GM18951 (cell line): ENCODE results near the gene RET.
"Not testable (repeated sequence)": the region's sequence is repeated elsewhere in the genome, so short reads cannot be mapped to it uniquely, and the experiment has no call there.

Experiments used
- POLR2A ChIP-seq: IDR thresholded peaks from 4 replicates; pipeline ENCODE4 v1.6.1; 2011; ENCODE audit warnings: mild to moderate bottlenecking; ENCODE audit not compliant: insufficient read length, insufficient read depth; ENCODE audit errors: extremely low read depth
- in situ Hi-C: fragments of 300-500 bp; cut with MboI; formaldehyde crosslinking; loops from one replicate; pipeline ENCODE4 v1.12.0; 2022; ENCODE audit warnings: low sequenced_read_pairs, mixed read lengths, inconsistent platforms; ENCODE audit not compliant: unreplicated experiment

RET gene

GRCh38 chr10:43082746-43083145 lies 5.9 kb downstream of the RET start:
- in situ Hi-C loops: no loop called here
- TF ChIP-seq POLR2A: no peak

- in situ Hi-C loops: no loop called here
- TF ChIP-seq POLR2A: no peak
Measured at GRCh38 chr10:43083764-43084163, 6.9 kb downstream of the RET start.

DNA sequence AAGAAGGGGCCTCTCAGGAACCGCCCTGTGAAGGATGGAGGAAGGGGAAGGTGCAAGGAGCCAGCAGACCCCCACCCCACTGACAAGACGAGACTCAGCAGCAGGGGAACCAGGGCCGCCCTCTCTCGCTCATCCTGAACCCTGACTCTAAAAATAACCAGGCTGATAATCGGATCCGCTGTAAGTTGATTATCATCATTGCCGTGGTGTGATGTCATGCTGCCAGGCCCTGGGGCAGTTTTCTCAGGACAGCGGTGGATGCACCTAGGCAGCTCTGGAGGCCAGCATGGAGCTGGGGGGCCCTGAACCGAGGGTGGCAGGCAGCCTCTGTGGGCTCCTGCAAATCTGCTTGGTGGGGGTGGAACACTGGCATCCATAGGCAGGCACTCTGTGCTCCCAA lies 7.9 kb downstream of the RET start:
- in situ Hi-C loops: no loop called here
- TF ChIP-seq POLR2A: no peak

GRCh38 chr10:43086321-43086942 lies 9.6 kb downstream of the RET start:
- no peak for TF ChIP-seq POLR2A

GRCh38 chr10:43089519-43089918 lies 12.7 kb downstream of the RET start:
- in situ Hi-C loops: no loop called here
- TF ChIP-seq POLR2A: no peak

More at GRCh38 chr10:43086321-43086942, 9.6 kb downstream of the RET start:
- in situ Hi-C loops: no loop called here

GRCh38 chr10:43090188-43090587 lies 13.3 kb downstream of the RET start:
- in situ Hi-C loops: no loop called here
- TF ChIP-seq POLR2A: no peak

GRCh38 chr10:43090664-43091063 lies 13.8 kb downstream of the RET start:
- TF ChIP-seq POLR2A: no peak
- in situ Hi-C loops: no loop called here

- no peak for TF ChIP-seq POLR2A
- in situ Hi-C loops: no loop called here
Measured at GRCh38 chr10:43091846-43092245, 15.0 kb downstream of the RET start.

DNA sequence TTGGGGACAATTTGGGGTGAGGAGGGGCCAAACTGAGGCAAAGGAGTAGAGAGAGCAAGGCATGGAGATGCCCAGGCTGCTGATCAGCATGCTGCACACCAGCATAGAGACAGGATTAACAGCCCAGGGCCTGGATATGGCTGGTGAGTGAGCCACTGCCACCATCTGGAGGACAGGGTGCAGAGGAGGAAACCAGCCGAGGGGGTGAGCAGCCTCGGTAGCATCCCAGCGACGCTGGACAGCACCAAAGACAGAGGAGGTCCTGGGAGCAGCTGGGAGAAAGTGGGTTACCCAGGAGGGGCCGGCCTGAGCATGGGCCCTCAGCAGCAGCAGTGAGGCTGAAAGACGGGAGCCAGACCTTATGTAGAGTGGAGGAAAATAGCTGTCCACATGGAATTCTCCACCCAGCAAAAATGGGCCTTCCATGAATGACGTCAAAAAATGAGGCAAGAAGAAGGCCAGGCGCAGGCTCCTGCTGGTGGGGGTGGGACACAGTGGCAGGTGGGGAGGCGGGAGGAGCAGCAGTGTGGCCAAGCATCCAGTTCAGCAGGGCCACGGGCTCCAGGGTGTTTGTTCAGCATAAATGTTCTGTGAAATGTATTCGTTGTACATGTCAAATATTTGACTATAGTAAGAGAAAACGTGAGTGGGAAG lies 16.7 kb downstream of the RET start:
- no peak for TF ChIP-seq POLR2A
- in situ Hi-C loops: no loop called here

GRCh38 chr10:43094085-43094484 lies 17.2 kb downstream of the RET start:
- no peak for TF ChIP-seq POLR2A
- in situ Hi-C loops: no loop called here

DNA sequence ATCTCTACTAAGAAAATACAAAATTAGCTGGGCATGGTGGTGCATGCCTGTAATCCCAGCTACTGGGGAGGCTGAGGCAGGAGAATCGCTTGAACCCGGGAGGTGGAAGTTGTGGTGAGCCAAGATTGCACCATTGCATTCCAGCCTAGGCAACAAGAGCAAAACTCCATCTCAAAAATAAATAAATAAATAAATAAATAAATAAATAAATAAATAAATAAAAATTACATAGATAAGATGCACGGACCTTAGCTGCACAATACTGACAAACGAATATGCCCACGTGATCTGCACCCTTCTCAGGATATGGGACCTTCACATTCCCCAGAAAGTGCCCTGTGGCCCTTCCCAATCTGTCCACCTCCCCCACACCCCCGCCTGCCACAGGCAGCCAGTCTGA lies 22.5 kb downstream of the RET start:
- in situ Hi-C loops: not testable (repeated sequence)

DNA sequence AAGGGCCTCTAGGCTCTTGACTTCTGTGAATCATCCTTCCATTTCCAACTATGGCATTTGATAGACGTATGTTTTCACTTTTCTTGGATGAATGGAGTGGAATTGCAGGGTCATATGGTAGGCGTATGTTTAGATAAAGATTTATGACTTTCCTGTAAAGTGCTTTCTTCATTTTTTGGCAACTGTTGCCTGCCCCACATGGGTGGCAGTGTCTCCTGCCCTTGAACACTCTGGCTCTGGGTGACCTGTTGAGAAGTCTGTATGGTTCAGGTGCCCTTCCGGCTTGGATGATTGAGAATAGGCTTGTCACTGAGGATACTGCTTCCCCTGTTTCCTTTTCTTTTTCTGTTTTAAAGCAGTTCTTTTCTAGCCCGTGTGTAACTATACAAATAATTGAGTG lies 23.1 kb downstream of the RET start:
- no peak for TF ChIP-seq POLR2A
- in situ Hi-C loops: no loop called here

GRCh38 chr10:43100366-43100765 lies 23.5 kb downstream of the RET start:
- in situ Hi-C loops: no loop called here

DNA sequence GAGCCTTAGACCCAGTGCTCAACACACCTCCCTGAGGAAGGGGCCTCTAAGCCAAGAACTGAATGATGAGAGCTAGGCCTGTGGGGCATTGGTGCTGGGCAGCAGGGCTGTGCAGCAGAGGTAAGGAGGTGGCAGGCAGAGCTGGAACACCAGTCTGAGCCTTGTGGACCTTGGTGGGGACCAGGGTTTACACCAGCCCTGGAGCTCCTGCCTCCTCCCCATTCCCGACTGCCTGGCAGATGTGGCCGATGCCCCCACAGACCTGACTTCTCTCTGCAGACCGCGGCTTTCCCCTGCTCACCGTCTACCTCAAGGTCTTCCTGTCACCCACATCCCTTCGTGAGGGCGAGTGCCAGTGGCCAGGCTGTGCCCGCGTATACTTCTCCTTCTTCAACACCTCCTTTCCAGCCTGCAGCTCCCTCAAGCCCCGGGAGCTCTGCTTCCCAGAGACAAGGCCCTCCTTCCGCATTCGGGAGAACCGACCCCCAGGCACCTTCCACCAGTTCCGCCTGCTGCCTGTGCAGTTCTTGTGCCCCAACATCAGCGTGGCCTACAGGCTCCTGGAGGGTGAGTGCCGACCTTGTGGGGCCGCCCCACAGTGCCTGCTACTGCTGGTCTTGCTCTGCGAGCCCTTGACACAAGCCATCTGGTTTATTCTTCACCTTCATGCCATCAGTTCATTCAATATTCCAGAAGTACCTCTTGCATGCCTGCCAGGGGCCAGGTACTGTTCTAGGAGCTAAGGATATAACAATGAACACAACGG lies 25.4 kb downstream of the RET start:
- in situ Hi-C loops: no loop called here
- no peak for TF ChIP-seq POLR2A

More at GRCh38 chr10:43100366-43100765, 23.5 kb downstream of the RET start:
- no peak for TF ChIP-seq POLR2A
